ENCODE data around the gene CHGA.

CHGA gene

GRCh38 chr14:92930737-92931602, 8.0 kb downstream of the CHGA start:
- DNase-seq = no peak

- no peak for DNase-seq
Measured at GRCh38 chr14:92931681-92932447, 8.9 kb downstream of the CHGA start.

GRCh38 chr14:92932448-92933395, 9.8 kb downstream of the CHGA start:
- DNase-seq = no peak

GRCh38 chr14:92933481-92933880, 10.5 kb downstream of the CHGA start:
- DNase-seq = no peak

GRCh38 chr14:92934196-92935085, 11.5 kb downstream of the CHGA start:
- DNase-seq = no peak

GRCh38 chr14:92935446-92935845, 12.5 kb downstream of the CHGA start:
- no peak for DNase-seq

- no peak for DNase-seq
Measured at GRCh38 chr14:92936085-92936484, 13.1 kb downstream of the CHGA start.

GRCh38 chr14:92937051-92937937, 14.3 kb downstream of the CHGA start:
- DNase-seq = no peak

GRCh38 chr14:92938235-92938875, 15.4 kb downstream of the CHGA start:
- no peak for DNase-seq

- DNase-seq = no peak
Measured at GRCh38 chr14:92938890-92939671, 16.1 kb downstream of the CHGA start.

GRCh38 chr14:92939699-92940098, 16.7 kb downstream of the CHGA start:
- no peak for DNase-seq

- DNase-seq = no peak
Measured at GRCh38 chr14:92940543-92940942, 17.6 kb downstream of the CHGA start.

- DNase-seq = no peak
Measured at GRCh38 chr14:92941531-92941930, 18.6 kb downstream of the CHGA start.

- DNase-seq = no peak
Measured at GRCh38 chr14:92942136-92942535, 19.2 kb downstream of the CHGA start.

- no peak for DNase-seq
Measured at GRCh38 chr14:92942576-92942975, 19.6 kb downstream of the CHGA start.

- no peak for DNase-seq
Measured at GRCh38 chr14:92942976-92943710, 20.2 kb downstream of the CHGA start.

GRCh38 chr14:92943855-92944570, 21.1 kb downstream of the CHGA start:
- no peak for DNase-seq

- DNase-seq = no peak
Measured at GRCh38 chr14:92944976-92945375, 22.0 kb downstream of the CHGA start.
